Activated naive CD4-positive, alpha-beta T cell treated with anti-CD3 and anti-CD28 coated beads, Interleukin-2, amount 10 ng/mL, durations not matched to agents 5 hours and 36 hours (primary cell): ENCODE results near the gene CHTF18. TPM values are rescaled to one million over a fixed set of nuclear protein-coding genes. Genes with fewer than 3 reads are reported as not detected.

ENCODE experiments used
- microRNA-seq: library from miRNA; unstranded; fragments of <30 nt; microRNA quantifications from one replicate; pipeline ENCODE4 v1.2.0, GENCODE V29; 2022; ENCODE audit warnings: borderline microRNAs expressed, borderline replicate concordance
- total RNA-seq, 2 experiments: library from RNA; stranded (reverse); gene quantifications; one replicate each; pipeline ENCODE4 v1.2.3, GENCODE V29; 2021

Gene CHTF18
- total RNA-seq = 10 to 100 TPM; 67.0 to 72.2 TPM

DNA sequence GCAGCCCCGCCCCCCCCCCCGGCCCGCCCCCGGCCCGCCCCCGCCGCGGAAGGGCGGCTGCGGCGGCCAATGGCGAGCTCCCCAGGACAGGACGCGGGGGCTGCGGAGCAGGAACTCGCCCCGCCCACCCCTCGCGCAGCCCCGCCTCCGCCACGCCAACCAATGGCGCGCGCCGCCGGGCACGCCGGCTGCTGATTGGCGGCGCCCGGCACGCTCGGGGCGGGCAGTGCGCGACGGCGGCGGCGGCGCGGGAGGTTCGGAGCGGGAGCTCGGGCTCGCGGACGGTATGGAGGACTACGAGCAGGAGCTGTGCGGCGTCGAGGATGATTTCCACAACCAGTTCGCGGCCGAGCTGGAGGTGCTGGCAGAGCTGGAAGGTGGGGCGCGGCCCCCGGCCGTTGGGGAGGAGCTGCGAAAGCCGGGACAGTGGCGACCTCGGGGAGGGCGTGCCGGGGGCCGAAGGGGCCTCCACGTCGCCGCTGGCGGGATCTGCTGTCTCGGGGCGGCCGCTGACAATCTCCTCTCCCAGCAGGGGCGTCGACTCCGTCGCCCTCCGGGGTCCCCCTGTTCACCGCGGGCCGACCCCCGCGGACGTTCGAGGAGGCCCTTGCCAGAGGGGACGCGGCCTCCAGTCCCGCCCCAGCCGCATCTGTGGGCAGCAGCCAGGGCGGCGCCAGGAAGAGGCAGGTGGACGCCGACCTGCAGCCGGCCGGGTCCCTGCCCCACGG is at the start of gene CHTF18:
Gene CHTF18 (plus strand): TSS at position 222 of the 728 bp plus-strand sequence. CDS start 65 bp downstream, at position 287.

DNA sequence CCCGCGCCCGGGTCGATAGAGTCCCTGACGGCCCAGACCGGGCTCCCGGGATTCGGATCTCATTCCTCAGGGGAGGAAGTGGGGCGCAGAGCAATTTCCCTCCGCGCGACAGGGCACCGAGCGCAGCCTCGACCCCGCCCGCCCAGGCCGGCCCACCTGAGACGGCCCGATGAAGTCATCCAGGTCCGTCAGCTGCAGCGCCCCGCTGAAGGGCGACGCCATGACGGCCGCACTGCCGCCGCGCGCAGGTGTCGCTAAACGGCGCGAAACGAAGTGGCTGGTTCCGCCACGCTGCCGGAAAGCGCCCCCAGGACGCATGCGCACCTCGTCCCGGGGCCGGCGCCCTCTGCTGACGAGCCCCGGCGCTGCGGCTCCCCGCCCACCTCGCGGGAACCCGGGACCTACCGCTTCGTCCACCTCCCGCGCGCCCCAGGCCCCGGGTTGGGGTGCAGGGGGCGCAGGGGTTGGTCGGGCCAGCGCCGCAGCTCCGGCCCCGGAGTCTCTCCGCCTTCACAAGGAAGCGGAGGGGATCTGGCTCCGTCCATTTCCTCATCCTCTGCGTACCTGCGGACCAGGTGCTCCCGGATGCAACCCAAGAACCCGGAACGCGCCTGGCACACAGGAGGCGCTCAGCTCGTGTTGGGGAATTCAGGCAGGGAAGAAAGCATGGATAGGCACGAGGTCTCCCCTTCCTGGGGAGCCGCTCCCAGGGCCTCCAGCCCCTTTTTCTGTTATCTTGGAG is 47.5 kb upstream of the CHTF18 start, which contains the start of gene CIAO3:
Gene CIAO3 (minus strand): TSS at position 234 of the 742 bp plus-strand sequence. CDS start 12 bp downstream, at position 222.

GRCh38 chr16:760545-761343 is 27.7 kb upstream of the CHTF18 start, which contains the start of gene MSLN:
Gene MSLN, plus strand, starts transcription at chr16:760734. Its CDS starts 1,947 bp downstream, at chr16:762681.

GRCh38 chr16:787978-788398 is 432 bp upstream of the CHTF18 start, which contains the start of gene RPUSD1:
Gene RPUSD1, minus strand, starts transcription at chr16:788381. Its CDS starts 644 bp downstream, at chr16:787737.

DNA sequence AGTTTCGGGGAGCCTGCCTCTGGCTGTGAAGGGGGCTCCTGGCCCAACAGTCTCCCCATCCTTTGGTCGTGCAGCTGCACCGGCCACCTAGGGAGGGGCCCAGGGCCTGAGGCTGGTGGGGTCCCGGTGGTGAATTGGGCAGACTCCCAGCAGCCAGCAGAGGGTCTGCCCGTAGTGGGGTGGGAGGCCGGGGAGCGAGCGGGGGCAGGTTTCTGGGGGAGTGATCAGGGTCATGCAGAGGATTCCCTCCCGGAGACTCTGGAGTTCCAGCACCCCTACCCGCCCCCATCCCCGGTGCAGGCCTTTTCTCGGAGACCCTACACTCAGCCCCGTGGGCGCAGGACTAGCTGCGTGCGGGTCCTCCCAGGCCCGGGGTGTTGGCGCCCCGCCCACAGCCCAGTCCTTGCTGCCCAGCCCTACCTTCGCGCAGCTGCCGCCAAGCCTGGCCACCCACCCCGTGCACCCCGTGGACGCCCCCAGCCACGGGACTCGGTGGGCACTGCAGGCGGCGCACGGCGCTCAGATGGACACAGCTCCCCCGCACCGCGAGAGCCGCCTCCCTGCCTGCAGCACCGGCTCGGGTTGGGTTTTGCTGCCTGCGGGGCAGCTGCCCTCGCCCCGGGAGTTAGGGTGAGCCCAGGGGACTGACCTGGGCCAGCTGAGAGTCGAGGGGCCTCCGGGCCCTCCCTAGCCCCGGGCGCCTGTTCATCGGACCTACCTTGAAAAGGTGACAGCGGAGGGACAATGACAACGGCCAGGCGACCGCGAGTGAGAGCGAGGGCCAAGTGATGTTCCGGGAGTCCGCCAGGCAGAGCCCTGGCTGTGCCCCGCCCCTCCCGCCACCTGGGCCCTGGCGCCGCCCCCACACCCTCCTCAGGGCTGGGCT is 11.8 kb downstream of the CHTF18 start, which contains the start of gene GNG13:
Gene GNG13 (minus strand): TSS at position 787 of the 886 bp plus-strand sequence. CDS start 1,657 bp downstream, outside the sequence.

Small RNA genes lying within 50 kb of the gene (microRNA-seq; reads per million reads assigned to microRNA genes)
- gene MIR662 = not detected

Other genes starting within 250 kb of the CHTF18 start
- gene PRR35, start 228.2 kb upstream of the CHTF18 start, total RNA-seq = not detected
- 1 to 10 TPM; 4.6 to 4.7 TPM for gene NHLRC4, start 221.6 kb upstream of the CHTF18 start, total RNA-seq
- 10 to 100 TPM; 32.9 to 36.8 TPM for gene PIGQ, start 218.7 kb upstream of the CHTF18 start, total RNA-seq
- gene RAB40C, start 198.6 kb upstream of the CHTF18 start, total RNA-seq = 10 to 100 TPM; 12.7 to 14.1 TPM
- under 1 TPM; 0.33 to 0.36 TPM for gene WFIKKN1, start 157.6 kb upstream of the CHTF18 start, total RNA-seq
- 10 to 100 TPM; 70.0 to 70.7 TPM for gene METTL26, start 152.3 kb upstream of the CHTF18 start, total RNA-seq
- 10 to 100 TPM; 28.9 to 31.2 TPM for gene MCRIP2, start 146.8 kb upstream of the CHTF18 start, total RNA-seq
- 10 to 100 TPM; 63.2 to 67.3 TPM for gene WDR90, start 139.3 kb upstream of the CHTF18 start, total RNA-seq
- 100 to 1,000 TPM; 126 to 134 TPM for gene RHOT2, start 120.5 kb upstream of the CHTF18 start, total RNA-seq
- 1 to 10 TPM; 1.3 to 1.6 TPM for gene RHBDL1, start 112.9 kb upstream of the CHTF18 start, total RNA-seq
- 10 to 100 TPM; 61.4 to 61.7 TPM for gene STUB1, start 108.2 kb upstream of the CHTF18 start, total RNA-seq
- gene JMJD8, start 104.3 kb upstream of the CHTF18 start, total RNA-seq = 10 to 100 TPM; 30.3 to 31.4 TPM
- gene WDR24, start 98.2 kb upstream of the CHTF18 start, total RNA-seq = 10 to 100 TPM; 15.2 to 16.1 TPM
- gene FBXL16, start 82.8 kb upstream of the CHTF18 start, total RNA-seq = 10 to 100 TPM; 21.2 to 21.5 TPM
- gene METRN, start 73.5 kb upstream of the CHTF18 start, total RNA-seq = 1 to 10 TPM; 5.5 TPM
- 10 to 100 TPM in 1 of 2 experiments, 1 to 10 TPM in 1; 9.7 to 10.8 TPM for gene ANTKMT, start 67.5 kb upstream of the CHTF18 start, total RNA-seq
- 1 to 10 TPM; 1.6 to 2.1 TPM for gene CCDC78, start 62.2 kb upstream of the CHTF18 start, total RNA-seq
- 1 to 10 TPM; 5.2 to 7.6 TPM for gene HAGHL, start 61.5 kb upstream of the CHTF18 start, total RNA-seq
- 10 to 100 TPM; 30.8 to 33.1 TPM for gene CIAO3, start 47.6 kb upstream of the CHTF18 start, total RNA-seq
- not detected for gene MSLN, start 27.9 kb upstream of the CHTF18 start, total RNA-seq
- gene RPUSD1, start 239 bp upstream of the CHTF18 start, total RNA-seq = 10 to 100 TPM; 22.2 to 23.1 TPM
- not detected for gene GNG13, start 12.1 kb downstream of the CHTF18 start, total RNA-seq
- 10 to 100 TPM; 23.6 to 27.0 TPM for gene LMF1, start 182.4 kb downstream of the CHTF18 start, total RNA-seq
- gene SOX8, start 193.2 kb downstream of the CHTF18 start, total RNA-seq = under 1 TPM in 1 of 2 experiments, not detected in 1; 0.08 TPM